ENCODE results near the gene QSOX2.
A peak's percentile ranks its signal among the peaks of the same experiment; 100 is the strongest.

Gene QSOX2

DNA sequence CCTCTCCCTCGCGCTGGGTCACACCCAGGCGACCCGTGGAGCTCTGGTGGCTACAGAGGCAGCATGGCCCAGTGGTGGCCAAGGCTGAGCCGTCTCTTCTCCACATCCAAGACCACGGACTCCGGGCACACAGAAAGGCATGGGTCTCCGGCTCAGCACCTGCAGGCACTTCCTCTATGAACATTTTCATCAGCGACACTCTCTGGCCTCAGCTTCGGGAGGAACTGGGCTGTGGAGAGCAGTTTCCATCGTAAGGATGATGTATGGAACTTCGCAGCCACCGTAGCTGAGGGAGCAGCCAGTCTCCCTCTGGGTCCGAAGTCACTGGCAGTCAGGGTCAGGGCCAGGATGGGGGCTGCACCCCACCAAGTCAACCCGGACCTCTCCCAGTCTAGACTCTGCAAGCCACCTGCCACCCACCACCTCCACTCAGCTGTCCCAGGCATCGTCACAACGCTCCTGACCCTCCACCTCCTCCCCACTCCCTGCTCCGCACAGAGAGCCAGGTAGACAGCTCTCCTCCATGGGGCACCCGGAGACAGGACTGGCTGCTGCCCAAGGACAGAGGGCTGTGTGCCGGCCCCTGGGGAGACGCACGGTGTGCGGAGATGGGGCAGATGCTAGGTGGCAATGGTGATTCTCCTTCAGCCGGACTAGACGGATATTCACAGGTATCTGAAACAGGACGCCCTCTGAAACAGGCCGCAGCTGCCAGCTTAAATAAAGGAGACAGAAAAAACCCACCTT is 9.7 kb downstream of the QSOX2 start:
- no peak for DNase-seq

DNA sequence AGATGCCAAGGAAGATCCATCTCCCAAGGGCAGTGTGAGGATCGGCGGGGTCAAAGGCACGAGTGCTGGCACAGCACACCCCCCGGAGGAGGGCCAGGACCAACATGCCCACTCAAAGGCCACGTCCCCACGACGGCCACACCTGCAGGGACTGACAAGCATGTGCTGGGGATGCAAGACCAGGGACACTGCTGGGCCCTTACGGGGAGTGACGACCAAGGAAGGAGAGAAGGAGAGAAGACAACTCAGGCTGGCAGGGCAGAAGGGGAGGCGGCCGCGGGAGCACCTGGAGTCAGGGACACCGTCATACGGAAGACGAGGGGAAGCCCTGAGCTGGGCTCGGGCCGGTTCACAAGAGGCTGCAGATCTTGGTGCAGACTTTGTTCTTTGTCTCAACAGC is 10.4 kb downstream of the QSOX2 start:
- no peak for DNase-seq

DNA sequence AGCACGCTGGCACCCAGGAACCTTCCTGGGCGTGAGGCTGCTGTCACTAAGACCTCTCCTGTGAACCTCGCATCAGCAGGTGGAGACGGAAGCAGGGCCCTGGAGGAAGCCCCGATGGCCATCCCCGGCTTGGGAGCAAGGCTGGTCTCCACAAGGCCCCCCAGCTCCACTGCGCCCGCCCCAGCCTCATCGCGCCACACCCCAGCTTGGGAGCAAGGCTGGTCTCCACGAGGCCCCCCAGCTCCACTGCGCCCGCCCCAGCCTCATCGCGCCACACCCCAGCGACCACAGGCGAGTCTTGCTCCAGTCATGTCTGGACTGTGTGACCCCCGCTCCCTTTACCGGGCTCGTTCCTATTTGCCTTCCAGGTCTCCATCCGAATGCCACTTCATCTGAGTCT is 11.0 kb downstream of the QSOX2 start:
- no peak for DNase-seq

DNA sequence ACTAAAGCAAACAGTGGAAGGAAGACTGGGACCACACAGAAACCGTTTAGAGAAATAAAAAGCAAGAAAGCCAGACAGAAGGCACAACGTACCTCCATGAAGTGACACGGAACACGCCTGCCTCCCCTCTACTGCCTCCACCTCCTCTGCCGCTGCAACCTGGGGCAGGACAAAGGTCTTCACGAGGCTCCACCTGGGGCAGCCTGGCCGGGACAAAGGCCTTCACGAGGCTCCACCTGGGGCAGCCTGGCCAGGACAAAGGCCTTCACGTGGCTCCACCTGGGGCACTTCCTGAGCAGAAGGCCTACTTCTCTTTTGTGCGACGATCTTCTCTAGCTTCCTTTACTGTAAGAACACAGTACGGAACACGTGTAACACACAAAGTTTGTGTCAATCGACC is 11.7 kb downstream of the QSOX2 start:
- no peak for DNase-seq

DNA sequence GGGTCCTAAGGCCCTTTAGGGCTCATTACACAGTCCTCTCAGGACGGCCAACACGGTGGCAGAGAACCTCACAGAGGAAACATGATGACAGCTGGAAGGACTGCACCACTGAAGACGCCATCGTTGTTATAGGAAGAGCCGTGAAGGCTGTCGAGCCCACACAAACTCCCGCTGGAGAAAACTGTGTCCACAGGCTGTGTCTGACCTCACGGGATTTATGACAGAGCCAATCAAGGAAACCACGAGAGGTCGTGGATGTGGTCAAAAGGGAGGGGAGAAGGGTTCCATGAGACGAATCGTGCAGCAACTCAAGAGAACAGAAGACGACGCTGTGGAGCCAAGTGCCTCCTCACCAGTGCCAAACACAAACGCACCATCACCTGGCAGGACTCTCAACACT is 12.2 kb downstream of the QSOX2 start:
- DNase-seq: no peak

DNA sequence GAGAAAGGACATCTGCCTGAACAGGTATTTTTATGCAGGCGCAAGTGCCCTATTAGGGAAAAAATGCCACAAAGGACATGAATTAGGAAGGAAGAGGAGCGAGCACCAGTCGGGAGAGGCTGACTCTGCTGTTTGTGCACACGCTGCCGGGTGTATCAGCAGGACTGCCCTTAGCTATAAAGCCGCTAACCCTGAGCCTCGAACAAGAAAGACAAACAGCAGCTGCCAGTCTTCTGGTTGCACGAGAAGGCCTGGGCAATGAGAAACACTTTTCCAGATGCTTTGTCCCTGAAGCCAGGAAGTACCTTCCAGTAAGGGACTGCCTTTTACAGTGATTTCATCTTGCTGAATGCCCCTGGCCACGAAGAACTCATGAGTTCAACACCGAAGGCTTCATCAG is 12.6 kb downstream of the QSOX2 start:
- DNase-seq: no peak

DNA sequence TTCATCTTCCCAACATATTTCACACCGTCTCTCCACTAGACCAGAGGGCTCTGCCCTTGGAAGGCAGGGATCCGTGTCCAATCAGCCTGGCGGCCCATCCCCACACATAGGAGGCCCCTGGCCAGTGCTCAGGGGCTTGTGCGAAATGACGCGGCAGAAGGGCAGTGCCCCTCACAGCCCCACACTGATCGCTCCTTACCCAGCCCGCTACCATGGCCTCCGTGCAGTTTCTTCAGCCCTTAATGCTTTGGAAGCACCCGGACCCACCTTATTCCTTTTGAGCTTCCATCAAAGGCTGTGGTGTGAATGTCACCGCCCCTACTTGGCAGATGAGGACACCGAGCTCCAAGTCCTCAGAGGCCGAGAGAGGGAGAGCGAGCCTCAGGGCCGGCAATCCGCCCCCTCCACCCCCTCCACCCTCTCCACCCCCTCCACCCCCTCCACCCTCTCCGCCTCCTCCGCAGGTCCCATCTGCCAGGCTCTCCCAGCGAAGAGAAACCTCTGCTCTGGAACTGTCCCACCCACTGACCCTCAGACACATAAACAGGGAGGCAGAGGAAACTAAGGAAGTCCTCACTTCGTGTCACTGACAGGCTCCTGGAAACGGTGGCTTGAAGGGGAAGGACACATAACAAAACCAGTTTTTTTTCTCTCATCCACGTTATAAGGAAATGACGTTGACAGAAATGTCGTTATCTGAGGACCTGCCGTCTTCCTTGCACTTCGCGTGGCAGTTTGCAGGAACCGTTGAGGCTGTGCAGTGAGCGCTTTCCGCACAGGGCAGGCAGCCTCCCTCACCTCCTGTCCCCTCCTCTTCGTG is 13.9 kb downstream of the QSOX2 start:
- no peak for DNase-seq

DNA sequence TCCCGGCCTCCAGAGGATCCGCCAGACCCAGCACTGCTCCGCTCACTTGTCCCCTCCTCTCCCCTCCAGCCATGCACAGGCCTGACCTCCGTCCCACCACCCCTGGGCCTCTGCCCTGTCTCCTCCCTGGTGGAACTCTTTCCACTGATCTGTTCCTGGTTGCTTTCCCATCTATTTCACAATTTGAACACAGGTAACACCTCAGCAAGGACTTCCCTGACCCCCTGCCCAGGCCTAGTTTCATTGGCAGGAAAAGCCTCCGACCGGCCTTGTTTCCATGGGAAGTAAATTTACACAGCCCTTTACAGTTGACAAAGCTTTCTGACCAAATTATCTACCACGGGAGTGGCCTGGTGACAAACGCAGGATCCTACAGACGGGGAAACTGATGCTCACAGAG is 14.8 kb downstream of the QSOX2 start:
- DNase-seq: no peak

DNA sequence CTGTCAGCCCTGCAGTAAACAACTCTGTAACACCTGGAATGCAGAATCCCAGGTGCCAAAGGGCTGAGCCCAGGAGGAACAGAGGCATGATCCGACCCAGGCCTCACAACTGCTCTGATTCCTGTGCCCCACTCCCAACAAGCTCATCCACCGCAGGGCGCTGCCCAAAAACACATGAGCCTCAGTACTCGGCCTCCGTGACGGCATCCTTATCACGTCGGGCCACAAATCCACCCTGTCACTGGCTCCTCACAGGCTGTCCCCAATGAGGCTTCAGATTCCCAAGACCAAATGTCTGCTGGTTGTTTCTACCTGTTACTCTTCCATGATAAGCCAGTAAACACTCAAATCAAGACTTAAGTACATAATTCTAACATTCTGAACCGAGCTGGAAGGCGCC is 15.2 kb downstream of the QSOX2 start:
- no peak for DNase-seq

DNA sequence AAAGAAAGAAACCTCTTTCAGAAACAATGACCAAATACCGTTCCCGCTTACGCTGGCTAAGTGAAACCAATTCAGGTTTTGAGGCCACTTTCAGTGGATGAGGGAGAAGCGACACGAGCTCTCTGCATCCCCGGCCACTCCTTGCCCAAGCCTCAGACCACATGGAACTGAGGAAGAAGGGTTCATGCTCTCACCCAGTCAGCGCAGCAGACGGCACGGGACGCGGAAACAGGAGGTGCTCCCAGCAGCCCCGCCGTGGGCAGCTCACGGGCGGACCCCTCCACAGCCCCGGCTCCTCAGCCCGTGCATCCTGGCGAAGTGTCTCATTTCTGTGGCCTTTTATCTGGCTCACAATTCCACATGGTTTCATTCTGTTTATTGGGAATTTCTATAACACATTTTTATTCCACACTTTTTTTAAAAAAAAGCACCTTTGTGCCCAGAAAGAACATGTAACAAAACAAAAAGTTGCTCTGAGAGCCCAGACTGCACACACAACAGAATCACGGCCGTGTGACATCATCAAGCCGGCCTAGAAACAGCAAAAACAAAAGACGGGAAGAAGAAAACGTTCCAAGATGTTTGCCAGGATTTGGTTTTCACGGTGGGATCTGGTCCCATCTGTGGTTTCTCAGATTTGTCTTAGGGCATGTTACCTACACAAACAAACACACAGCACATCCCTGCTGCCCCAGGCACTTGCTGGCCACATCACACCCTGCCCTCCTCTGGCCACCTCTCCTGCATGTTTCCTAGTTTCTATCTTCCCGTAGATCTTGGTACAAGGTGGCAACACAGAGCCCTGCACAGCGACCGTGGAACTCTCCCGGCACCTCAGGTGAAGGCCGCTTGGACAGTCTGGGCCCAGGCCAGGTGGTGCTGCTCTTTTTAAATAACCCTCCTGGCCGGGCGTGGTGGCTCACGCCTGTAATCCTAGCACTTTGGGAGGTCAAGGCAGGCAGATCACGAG is 16.2 kb downstream of the QSOX2 start:
- no peak for DNase-seq

DNA sequence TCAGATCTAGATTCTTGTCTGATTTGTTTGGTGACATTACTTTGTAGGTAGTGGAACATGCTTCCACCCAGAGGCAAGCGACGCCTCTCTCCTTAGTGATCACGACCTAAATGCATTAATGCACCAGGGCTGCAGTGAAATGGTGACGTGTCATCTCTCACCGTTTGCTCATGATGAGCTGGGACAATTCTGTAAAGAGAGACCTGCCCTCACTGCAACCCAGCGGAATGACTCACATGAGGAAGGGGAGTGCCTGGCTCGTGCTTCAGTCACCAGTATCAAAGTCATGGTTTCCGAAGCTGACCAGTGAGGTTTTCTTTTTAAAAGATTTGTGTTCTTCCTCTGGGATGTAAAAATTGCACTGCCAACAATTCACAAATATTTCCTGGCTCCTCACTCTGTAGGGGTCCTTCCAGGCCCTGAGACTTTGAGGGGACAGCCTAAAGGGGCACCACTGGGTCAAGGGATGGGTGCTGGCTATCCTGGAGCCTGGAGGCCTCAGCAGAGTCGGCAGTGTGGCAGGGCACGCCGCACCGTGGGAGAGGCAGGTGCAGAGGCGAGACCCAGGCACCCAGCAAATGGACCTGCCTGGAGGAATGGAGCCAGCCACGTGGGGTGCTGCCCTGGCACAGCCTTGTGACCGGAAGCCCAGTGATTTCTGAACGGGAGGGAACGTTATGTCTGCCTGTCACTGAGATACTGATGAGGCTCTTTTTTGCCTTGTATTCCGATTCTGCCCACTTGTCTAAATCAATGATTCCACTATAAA is 17.3 kb downstream of the QSOX2 start:
- peak; percentile 21 for DNase-seq

DNA sequence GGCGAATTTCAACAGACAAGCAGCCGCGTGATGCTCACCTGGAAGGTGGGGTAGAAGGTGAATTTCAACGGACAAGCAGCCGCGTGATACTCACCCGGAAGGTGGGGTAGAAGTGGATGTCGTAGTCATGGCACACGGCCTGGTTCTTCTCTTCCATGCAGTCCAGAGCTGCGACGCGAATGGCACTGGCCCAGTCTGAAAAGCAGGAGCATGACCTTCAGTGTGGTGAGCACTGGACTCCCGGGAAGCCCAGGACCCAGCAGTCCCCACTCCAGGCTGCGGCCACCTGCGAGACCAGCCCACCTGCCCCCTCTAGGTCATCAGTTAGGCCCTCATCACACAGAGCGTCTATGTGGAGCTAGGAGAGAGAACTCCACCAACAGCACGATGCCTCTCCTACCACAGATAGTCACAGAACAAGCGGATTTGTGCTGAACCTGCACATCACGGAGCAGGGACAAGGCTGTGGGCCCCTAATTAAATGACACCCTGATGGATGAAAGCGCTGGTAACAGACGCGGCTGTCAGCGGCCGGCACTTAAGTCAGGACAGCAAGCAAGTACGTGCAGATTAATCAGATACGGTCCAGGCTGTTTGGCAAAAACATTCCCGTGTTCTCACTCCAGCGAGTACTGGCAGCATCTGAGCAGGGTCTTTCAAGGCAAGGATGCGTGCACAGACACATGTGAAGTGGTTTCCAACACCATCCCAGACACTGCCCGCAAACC is 18.8 kb downstream of the QSOX2 start:
- DNase-seq: no peak

DNA sequence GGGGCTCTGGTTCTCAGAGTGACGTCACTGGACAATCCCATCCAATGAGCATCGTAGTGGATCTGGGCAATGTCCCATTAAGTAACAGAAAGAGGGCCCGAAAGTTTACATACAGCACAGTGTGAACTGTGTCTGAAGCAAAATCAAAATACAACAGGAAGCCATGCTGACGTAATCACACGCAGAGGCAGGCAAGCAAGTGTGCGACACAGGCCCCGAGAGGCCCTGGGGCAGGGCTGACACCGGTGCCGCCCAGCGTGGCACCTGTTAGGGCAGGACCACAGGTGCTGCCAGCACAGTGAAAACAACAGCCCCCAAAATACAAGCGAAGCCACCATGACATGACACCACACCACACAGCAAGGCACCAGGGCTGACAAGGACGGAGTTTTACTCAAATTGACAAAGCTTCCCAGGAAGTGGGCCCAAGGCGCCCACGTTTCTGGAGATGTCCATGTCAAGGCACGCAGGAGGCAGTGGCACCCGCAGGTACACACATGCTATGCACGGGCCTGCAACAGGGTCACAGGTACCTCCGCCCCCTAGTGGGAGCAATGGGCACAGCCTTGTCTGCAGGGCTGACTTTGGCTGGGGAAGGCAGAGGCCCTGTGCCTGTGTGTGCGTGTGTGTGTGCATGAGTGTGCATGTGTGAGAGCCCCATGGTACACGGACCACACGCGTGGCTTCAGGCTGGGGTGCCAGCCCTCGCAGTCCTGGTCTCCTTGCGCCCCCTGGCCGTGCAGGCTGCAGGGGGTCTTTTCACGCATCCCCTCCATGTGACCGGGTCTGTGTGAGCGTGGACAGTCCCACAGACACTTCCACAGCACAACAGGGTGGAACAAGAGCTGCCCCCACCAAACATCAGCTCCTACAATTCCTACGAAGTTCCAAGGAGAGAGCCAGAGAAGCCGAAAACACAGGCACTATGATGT is 19.6 kb downstream of the QSOX2 start:
- DNase-seq: peak; percentile 74

DNA sequence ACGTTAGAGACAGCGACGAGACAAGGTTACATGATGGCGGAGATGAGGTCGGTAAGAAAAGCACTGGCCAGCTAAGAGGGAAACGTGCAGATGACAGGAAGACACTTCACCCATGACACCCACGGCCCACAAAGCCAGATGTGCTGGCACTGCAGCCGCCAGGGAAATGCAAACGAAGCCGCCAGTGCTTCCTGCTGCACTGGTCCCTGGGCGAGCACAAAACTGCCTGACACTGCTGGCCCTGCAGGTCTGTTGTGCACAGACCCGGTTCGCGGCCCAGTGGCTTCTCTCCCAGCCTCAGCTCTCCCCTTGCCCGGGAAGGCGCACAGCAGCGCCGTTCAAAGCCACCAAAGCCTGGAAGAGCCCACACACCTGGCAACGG is 20.3 kb downstream of the QSOX2 start:
- no peak for DNase-seq

DNA sequence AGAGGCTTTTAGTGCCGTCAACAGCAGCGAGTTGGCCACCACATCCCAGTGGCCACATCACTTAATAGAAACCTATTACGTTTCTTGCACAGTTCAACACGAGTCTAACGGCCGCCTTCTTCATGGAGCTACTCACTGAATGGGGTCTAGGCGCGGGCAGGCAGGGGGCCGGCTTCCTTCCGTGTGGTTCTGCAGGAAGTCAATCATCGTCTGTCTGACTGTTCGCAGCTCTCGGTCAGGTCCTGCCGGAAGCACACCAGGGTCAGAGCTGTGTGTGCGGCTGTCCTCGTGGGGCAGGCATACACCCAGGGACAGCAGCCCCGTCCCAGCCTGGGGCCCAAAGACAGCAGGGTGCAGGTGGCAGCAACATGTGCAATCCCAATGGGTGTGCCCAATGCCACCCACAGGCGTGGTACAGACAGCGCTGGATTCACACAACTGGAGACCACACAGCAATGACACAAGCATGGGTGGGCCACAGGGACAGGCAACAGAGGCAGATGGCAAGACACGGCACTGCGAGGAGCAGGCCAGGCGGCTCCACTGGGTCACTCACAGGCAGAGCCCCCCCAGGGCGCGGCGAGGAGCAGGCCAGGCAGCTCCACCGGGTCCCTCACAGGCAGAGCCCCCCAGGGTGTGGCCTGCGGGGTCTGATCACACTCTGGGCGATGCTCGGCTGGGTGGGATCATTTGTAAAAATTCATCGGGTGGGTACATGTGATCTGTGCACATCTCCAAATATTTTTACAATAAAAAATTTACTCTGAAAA is 21.6 kb downstream of the QSOX2 start:
- DNase-seq: no peak

DNA sequence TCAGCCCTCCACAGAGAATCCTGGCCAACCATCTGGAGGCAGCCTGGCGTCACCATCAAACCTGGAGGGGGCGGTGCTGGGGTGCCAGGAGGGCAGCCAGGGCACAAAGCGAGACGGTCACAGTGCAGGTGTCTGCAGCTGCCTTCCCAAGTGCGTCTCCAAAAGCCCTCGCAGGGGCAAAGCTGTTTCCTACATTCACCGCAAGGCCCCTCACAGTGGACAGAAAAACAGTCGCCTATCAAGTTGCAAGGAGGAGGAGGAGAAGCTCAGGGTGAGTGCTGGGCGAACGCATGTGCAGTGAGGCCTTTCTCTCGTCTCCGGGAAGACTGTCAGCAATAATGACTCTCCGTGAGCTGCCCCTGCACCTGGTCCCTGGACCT is 22.7 kb downstream of the QSOX2 start:
- DNase-seq: no peak

DNA sequence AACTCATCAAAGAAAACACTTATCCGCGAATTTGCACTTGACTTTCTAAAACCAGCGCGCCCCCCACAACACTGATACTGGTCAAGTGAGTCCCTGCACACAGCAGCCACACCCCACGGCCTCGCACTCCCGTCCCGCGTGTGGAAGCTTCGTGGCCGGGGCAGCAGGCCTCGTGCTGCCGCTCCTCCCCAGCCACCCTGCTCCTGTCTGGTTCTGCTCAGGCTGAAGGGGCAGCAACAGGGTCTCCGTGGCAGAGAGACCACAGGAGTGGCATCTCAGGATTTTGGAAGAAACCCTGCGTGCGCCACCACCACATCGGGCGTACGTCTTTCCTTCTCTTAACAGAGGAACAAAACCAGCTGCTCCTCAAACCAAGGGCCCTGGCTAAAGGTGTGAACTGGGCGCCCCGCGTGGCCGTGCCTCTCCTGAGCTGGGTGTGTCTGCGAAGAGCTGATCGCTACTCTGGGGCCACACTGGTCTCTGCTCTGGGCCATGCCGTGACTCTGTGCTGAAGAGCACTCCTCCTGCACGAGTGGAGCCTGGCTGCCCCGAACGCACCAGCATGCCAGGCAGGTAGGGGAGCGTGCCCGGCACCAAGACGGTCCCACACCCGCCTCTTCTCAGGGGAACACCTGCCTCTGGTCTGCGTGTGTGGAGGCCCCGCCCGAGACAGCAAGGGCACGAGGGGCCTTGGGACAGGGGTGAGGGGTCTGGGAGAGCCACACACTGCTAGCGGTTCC is 23.3 kb downstream of the QSOX2 start:
- no peak for DNase-seq

DNA sequence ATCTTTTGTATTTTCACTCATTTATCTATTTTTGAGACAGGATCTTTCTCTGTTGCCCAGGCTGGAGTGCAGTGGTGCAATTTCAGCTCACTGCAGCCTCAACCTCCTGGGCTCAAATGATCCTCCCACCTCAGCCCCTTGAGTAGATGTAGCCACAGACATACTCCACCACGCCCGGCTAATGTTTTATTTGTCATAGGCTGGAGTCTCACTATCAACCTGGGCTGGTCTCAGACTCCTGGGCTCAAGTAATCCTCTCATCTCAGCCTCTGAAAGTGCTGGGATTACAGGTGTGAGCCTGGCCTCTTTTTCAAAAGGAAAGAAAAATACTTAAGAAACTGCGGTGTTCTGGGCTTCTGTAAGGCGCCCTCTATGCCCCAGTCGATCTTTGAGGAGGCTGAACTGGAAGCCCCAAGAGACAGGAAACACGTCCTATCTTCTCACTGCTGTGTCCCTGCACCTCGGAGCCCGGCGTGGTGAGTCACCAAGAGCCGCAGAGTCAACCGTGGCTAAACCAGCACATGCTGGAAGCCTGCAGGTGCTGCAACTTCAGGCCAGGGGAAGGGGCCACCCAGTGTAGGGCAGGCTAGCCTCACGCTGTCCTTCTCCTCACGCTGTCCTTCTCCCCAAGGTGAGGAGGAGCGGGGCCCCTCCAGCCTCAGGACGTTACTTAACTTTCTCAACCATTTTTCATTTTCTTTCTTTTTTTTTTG is 25.4 kb downstream of the QSOX2 start:
- DNase-seq: peak; percentile 27

DNA sequence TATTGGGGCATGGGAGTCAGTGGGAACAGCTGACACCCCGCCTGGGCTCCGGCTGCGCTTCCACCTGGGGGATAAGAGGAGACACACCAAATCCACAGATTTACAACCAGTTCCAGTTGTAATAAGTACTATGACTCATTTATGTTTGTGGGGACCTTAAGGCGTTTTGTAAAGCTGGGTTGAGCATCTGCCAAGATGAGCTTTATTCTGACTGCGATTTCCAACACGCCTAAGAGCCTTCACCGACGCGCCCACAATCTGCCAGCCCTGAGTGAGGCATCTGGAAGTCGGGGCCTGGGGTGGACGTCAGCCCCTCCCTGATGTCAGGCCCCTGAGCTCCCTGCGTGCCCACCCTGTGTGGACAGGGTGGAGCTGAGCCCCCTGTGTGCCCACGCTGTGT is 26.3 kb downstream of the QSOX2 start:
- DNase-seq: no peak

All from stimulated activated CD4-positive, alpha-beta T cell treated with anti-CD3 and anti-CD28 coated beads, Interleukin-4, amount 100 ng/mL, for 24 hours (primary cell).